GM18951 (cell line): Measurements from ENCODE around the gene ITGA3.

Experiments used
- POLR2A ChIP-seq: IDR thresholded peaks from 4 replicates; pipeline ENCODE4 v1.6.1; 2011; ENCODE audit warnings: mild to moderate bottlenecking; ENCODE audit not compliant: insufficient read length, insufficient read depth; ENCODE audit errors: extremely low read depth
- in situ Hi-C: fragments of 300-500 bp; cut with MboI; formaldehyde crosslinking; loops from one replicate; pipeline ENCODE4 v1.12.0; 2022; ENCODE audit warnings: low sequenced_read_pairs, mixed read lengths, inconsistent platforms; ENCODE audit not compliant: unreplicated experiment

ITGA3 gene

GRCh38 chr17:50043290-50044148 lies 12.4 kb upstream of the ITGA3 start:
- TF ChIP-seq POLR2A = no peak
- in situ Hi-C loops = no loop called here

- TF ChIP-seq POLR2A = no peak
- in situ Hi-C loops = no loop called here
Measured at GRCh38 chr17:50044483-50044882, 11.4 kb upstream of the ITGA3 start.

GRCh38 chr17:50045154-50045553 lies 10.8 kb upstream of the ITGA3 start:
- no peak for TF ChIP-seq POLR2A
- in situ Hi-C loops = no loop called here

DNA sequence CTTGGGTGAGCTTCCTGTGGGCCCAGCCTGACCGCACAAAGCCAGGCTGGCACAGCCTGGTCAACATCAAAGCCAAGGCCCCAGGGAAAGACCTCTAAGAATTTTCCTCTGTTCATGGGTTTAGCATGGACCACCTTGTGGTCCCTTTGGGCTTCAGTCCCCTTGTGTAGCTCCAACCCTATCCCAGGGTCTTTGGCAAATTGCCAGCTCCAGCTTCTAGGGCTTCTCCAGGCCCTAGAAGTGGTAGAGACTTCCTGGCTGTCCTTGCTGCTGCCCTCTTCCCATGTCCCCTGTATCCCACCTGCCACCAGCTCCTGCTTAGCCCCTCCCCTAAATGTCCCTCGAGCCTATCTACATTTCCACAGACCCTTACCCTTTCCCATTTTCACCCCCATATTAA lies 9.7 kb upstream of the ITGA3 start:
- TF ChIP-seq POLR2A = no peak
- in situ Hi-C loops = no loop called here

GRCh38 chr17:50046667-50047066 lies 9.2 kb upstream of the ITGA3 start:
- no peak for TF ChIP-seq POLR2A
- in situ Hi-C loops = no loop called here

DNA sequence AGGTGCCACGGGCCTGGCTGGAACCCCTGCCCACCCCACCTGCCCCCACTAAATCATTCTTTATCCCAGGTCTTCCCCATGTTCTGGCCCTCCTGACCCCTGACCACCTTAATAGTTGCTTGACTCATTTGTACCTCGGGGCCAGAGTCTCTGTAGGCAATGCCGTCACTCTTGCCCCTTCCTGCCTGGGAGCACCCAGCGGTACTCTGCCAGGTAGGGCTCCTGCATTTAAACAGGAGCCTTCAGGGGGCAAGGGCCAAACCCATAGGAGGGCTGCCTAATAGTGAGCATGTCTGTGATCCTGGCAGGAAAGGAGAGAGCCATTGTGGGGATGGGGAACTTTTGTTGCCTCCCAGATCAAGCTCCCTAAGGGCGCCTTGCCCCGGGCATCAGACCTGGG lies 8.8 kb upstream of the ITGA3 start:
- in situ Hi-C loops = no loop called here
- no peak for TF ChIP-seq POLR2A

DNA sequence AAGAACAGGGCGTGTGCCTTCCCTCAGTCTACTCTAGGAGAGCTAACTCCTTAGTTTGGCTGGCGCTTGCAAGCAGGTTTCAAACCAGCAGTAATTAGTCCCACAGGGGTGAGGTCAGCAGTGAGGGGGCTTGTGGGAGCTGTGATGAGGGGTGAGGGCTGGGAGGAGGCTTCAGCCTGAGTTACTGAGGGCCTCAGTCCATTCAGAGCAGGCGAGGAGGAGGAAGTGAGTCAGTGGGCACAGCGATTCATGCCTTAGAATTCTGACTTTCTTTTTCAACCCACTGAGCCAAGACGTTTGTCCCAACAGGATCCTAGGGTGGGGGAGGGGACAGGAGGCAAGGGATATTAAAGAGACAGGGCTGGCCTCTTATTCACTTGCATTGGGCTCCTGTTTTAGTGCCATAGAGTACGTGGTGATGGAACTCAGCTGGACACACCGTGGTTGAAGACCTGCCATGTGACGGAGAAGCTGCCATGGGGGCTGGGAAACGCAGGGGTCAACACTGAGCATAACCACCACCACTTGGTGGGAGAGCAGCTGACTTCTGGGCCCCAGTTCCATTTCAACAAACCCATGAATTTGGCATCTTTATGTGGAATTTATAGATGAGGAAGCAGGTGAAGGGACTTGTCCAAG lies 8.3 kb upstream of the ITGA3 start:
- in situ Hi-C loops = no loop called here
- no peak for TF ChIP-seq POLR2A

DNA sequence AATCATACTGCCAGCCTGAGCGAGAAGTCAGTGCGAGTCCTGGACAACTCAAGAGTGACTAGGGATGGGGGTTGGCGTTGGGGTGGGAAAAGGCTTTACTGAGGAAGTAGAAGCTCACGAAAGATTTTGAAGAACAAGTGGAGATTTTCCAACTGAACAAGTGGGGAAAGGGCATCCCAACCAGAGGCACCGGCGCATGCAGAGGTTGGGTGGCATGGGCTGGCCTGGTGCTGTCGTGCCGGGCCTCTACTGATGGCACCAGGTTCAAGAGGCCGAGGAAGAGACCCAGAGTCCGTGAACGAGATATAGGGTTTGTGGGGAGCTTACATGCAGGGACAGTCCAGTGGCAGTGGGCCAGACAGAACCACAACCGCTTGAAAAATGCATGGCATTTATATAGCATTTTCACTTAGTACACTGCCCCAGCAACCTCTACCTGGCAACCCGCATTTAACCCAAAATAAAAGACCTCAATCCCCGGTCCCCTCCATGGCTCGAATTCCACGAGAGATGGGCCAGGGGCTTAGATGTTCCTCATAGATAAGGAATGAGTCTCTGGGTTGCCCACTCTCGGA lies 7.7 kb upstream of the ITGA3 start:
- in situ Hi-C loops = no loop called here
- no peak for TF ChIP-seq POLR2A

GRCh38 chr17:50048988-50049387 lies 6.9 kb upstream of the ITGA3 start:
- no peak for TF ChIP-seq POLR2A
- in situ Hi-C loops = no loop called here

GRCh38 chr17:50049636-50050035 lies 6.3 kb upstream of the ITGA3 start:
- in situ Hi-C loops = no loop called here
- TF ChIP-seq POLR2A = no peak

DNA sequence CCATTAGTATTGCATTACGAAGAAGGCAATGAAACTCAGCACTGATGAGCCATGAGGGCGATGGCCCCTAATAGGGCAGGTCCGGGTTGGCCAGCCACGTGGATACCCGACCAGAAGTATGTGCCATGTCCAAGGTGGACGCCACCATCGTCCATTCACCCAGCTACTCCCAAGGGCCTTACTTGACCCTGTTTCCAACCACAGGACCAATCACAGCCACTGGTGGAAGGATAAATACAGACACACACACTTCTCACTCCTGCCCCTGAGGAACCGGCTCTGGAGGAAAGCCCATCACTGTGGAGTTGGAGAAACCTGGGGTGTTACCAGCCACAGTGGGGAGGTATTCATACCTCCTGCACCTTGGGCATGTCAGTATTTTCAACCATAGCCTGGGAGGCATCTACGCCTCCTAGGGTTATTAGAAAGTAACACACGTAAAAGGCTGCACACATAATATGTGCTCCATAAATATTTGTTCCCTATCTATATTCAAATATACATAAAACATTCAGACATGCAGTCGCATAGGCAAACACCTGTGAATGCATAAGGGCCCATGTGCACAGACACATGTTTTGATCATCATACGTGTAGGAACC lies 5.4 kb upstream of the ITGA3 start:
- in situ Hi-C loops = no loop called here
- no peak for TF ChIP-seq POLR2A

- in situ Hi-C loops = no loop called here
- no peak for TF ChIP-seq POLR2A
Measured at GRCh38 chr17:50051082-50051576, 4.8 kb upstream of the ITGA3 start.

- in situ Hi-C loops = no loop called here
- no peak for TF ChIP-seq POLR2A
Measured at GRCh38 chr17:50051606-50052005, 4.3 kb upstream of the ITGA3 start.
